Right atrium auricular region (tissue), 2 donors: ENCODE data around the gene MLXIP. TPM values are rescaled to one million over a fixed set of nuclear protein-coding genes. Genes with fewer than 3 reads are reported as not detected.
A peak's percentile ranks its signal among the peaks of the same experiment; 100 is the strongest.
"Not testable (repeated sequence)": the region's sequence is repeated elsewhere in the genome, so short reads cannot be mapped to it uniquely, and the experiment has no call there.

Experiments
- DNase-seq: peaks from one replicate; pipeline ENCODE4 v3.0.0-alpha.2; 2019; ENCODE audit warnings: low spot score
- H3K27ac ChIP-seq, 2 donors: fragments of 200-600 bp; sonication (generic); 1 replicate in 1 of 2; 2 replicates in 1 of 2; pipeline ENCODE4 v1.5.1; 2016 to 2019
- H3K27me3 ChIP-seq, 2 donors: fragments of 200-600 bp; sonication (generic); one replicate each; pipeline versions ENCODE4 v1.5.1 to v1.6.0; 2017 to 2019
- H3K36me3 ChIP-seq: fragments of 200-600 bp; sonication (generic); one replicate; pipeline ENCODE4 v1.5.1; 2016
- H3K4me1 ChIP-seq, 2 donors: fragments of 200-600 bp; sonication (generic); one replicate each; pipeline versions ENCODE4 v1.5.1 to v1.6.0; 2017 to 2019
- H3K4me3 ChIP-seq, 2 donors: fragments of 200-600 bp; sonication (generic); 1 replicate in 1 of 2; 2 replicates in 1 of 2; pipeline ENCODE4 v1.5.1; 2017 to 2019; ENCODE audit warnings: mild to moderate bottlenecking in 1 of 2, moderate library complexity in 1 of 2
- H3K9me3 ChIP-seq, 2 donors: fragments of 200-600 bp; sonication (generic); one replicate each; pipeline ENCODE4 v1.5.1; 2019
- total RNA-seq, 2 donors: library from RNA; depleted of rRNA; stranded (reverse); fragments of >200 nt; gene quantifications; one replicate each; pipeline ENCODE4 v1.1.0, GENCODE V29; 2016
- TF ChIP-seq, protein P1 (sequence below), 2 donors: fragments of 200-600 bp; sonication (generic); IDR thresholded peaks; one replicate each; pipeline ENCODE4 v1.5.1; 2019; ENCODE audit warnings: antibody characterized with exemption in 2 of 2

The MLXIP gene
- total RNA-seq, 2 donors from 2014 or later: 14.2 to 24.1 TPM

DNA sequence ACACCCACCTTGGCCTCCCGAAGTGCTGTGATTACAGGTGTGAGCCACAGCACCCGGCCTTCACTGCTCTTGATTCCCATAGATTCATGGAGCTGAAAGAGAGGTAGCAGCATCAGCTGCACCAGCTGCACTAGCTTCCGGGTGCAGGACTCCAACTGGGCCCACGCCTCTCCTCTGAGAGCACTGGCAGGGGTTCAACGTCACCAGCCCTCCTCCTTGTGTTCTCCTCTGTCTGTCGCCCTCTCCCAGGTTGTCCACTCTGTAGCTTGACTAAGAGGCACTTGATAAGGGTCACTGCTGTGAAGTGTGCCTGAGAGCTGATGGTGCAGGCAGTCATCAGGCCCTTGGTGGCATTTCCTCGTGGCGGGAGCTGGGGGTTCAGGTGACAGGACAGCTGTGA is 28.3 kb downstream of the MLXIP start:
- no peaks in the 10 kb centered on the region for H3K9me3 ChIP-seq
- peaks cover 0 to 62% of the 10 kb centered on the region in 2 donors for H3K4me1 ChIP-seq
- H3K36me3 ChIP-seq: no peaks in the 10 kb centered on the region
- TF ChIP-seq, protein P1, sequence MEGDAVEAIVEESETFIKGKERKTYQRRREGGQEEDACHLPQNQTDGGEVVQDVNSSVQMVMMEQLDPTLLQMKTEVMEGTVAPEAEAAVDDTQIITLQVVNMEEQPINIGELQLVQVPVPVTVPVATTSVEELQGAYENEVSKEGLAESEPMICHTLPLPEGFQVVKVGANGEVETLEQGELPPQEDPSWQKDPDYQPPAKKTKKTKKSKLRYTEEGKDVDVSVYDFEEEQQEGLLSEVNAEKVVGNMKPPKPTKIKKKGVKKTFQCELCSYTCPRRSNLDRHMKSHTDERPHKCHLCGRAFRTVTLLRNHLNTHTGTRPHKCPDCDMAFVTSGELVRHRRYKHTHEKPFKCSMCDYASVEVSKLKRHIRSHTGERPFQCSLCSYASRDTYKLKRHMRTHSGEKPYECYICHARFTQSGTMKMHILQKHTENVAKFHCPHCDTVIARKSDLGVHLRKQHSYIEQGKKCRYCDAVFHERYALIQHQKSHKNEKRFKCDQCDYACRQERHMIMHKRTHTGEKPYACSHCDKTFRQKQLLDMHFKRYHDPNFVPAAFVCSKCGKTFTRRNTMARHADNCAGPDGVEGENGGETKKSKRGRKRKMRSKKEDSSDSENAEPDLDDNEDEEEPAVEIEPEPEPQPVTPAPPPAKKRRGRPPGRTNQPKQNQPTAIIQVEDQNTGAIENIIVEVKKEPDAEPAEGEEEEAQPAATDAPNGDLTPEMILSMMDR (IDR thresholded peaks at IDR 0.05): no peak
- no peak overlapping the region for H3K4me3 ChIP-seq
- peak overlapping the region in 1 of 2 donors; percentile 0 for H3K27ac ChIP-seq
- no peaks in the 10 kb centered on the region for H3K27me3 ChIP-seq
- DNase-seq: no peak

GRCh38 chr12:122107261-122107660 is 28.7 kb downstream of the MLXIP start:
- H3K36me3 ChIP-seq: no peaks in the 10 kb centered on the region
- TF ChIP-seq, protein P1 (IDR thresholded peaks at IDR 0.05): no peak
- no peaks in the 10 kb centered on the region for H3K9me3 ChIP-seq
- no peaks in the 10 kb centered on the region for H3K27me3 ChIP-seq
- no peak overlapping the region for H3K4me3 ChIP-seq
- peaks cover 0 to 57% of the 10 kb centered on the region in 2 donors for H3K4me1 ChIP-seq
- H3K27ac ChIP-seq: peak overlapping the region in 1 of 2 donors; percentile 0
- no peak for DNase-seq

DNA sequence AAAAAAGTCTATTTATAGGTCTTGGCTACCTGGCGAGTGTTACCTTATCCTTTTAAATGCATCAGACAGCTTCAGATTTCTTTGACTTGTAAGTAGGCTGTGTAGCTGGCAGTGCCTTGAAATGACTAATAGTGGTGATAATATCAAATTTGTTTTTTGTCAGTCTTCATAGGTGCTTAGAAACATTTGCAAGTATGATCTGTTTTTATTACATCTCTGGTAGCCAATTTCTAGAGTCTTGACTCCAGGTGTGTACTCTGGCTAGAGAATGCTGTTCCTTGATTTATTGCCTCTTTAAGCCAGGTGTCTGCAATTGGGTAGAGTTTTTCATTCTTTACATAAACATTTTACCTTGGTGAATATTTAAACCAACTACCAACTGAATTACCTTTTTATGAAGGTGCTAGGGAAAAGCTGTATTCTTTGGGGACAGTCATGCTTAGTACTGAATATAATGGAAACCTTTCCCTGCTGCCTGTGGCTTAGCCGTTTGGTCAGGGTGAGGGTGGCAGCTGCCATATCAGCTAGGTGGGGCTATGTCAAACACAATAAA is 32.6 kb downstream of the MLXIP start:
- Histone ChIP-seq H3K4me1 (peaks cover 0 to 49% of the 10 kb centered on the region in 2 donors), H3K27ac (no peak overlapping the region)

DNA sequence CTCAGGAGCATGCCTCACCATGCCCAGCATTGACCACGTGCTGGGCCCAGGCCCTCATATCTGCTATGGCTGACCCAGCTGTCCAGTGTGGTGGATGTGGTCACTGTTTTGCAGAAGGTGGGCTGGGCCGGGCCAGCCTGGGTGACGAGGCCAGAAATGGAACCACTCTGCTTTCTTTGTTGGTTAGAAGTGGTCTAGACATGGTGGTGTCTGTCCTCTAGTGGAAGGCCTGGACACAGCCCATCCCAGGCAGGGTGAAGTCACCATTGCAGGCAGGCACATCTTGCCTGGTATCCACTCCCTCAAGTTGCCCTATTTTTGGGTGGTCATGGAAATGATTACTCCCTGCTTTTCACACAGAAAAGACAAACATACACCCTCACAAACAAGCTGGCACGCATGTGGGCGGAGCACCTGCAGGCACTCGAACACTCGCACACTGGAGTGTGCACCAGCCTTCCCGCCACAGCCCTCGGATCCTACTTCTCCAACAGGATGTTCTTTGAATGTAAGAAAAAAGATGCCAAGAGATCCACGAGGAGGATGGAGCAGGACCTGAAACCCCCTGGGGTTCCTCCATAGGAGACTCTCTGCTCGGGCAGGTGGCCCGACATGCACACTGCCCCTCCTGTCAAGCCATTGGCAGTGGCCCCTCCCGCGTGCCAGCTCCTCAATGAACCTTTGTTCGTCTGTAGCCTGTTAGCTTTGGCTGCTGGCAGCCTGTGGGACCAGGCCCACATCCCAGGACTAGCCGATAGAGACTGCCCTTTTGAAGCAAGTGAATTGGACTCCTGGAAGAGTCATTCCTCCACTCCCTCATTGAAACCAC is 38.4 kb downstream of the MLXIP start:
- H3K4me3 ChIP-seq: no peak overlapping the region
- H3K9me3 ChIP-seq: no peaks in the 10 kb centered on the region
- no peak for DNase-seq
- no peaks in the 10 kb centered on the region for H3K27me3 ChIP-seq
- TF ChIP-seq, protein P1 (IDR thresholded peaks at IDR 0.05): peak in 1 of 2 donors; percentile 42
- peaks cover 0 to 17% of the 10 kb centered on the region in 2 donors for H3K4me1 ChIP-seq
- no peaks in the 10 kb centered on the region for H3K36me3 ChIP-seq
- no peak overlapping the region for H3K27ac ChIP-seq

More for the DNA sequence above, 32.6 kb downstream of the MLXIP start:
- TF ChIP-seq, protein P1 (IDR thresholded peaks at IDR 0.05): no peak
- Histone ChIP-seq H3K4me3 (no peak overlapping the region), H3K9me3 (no peaks in the 10 kb centered on the region), H3K36me3 (no peaks in the 10 kb centered on the region), H3K27me3 (no peaks in the 10 kb centered on the region)
- DNase-seq: no peak

- TF ChIP-seq, protein P1 (IDR thresholded peaks at IDR 0.05): no peak
- H3K27ac ChIP-seq: no peak overlapping the region
- H3K36me3 ChIP-seq: no peaks in the 10 kb centered on the region
- no peak overlapping the region for H3K4me3 ChIP-seq
- H3K27me3 ChIP-seq: no peaks in the 10 kb centered on the region
- DNase-seq: no peak
- peaks cover 0 to 27% of the 10 kb centered on the region in 2 donors for H3K4me1 ChIP-seq
- no peaks in the 10 kb centered on the region for H3K9me3 ChIP-seq
Measured at GRCh38 chr12:122117979-122118378, 39.4 kb downstream of the MLXIP start.

- H3K4me1 ChIP-seq: peaks cover 0 to 46% of the 10 kb centered on the region in 2 donors
- H3K9me3 ChIP-seq, H3K4me3 ChIP-seq, H3K36me3 ChIP-seq, DNase-seq, H3K27me3 ChIP-seq, H3K27ac ChIP-seq: not testable (repeated sequence)
Measured at GRCh38 chr12:122121341-122121740, 42.8 kb downstream of the MLXIP start.
